Cerebellar nuclear complex (tissue), 1 donor: ENCODE measurements around the gene GRK5.
"Not testable (repeated sequence)": the region's sequence is repeated elsewhere in the genome, so short reads cannot be mapped to it uniquely, and the experiment has no call there.

Experiments
- DNase-seq, 2 experiments: peaks; one replicate each; lab custom pipeline; 2025; lab: John Stamatoyannopoulos, UW

Gene GRK5

DNA sequence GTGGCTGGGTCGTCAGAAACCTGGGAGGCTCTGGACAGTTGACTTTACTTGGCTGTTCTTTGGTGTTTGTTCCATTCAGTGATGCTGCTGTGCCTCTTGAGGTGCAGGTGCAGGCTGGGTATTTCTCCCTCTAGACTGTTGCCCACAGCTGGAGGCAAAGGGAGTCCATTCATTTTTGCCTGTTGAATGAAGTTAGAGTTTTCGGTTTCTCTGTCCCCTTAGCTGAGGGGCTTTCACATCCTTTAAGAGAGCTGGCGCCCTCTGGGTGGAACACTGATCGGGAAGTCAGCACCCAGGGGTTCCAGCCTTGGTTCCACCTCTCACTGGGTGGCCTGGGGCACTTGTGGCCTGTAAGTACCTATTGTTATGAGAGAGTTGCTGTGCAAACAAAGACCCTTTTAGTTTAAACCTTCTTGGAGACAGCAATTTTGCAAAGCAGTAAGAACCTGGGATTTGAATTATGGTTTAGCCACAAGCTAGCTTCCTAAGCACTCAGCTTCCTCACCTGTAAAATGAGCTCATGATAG lies 67.2 kb downstream of the GRK5 start:
- no peak for DNase-seq

DNA sequence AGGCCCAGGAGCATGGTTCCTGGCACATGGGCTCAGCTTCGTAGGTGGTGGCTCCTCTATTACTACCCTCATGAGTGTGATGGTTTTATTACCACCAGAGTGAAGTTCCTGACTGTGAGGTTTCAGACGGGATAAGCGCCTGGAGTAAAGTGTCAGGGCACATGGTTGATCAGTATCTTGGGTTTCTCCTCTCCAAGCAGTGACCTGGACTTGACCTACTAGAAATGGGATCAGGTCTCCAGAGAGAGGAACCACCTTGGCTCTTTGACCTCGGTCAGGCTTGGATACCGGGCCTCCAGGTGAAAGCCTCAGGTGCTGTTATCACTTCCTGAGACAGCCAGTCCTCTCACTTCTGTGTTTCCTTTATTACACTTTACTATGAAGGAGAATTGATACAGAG lies 67.7 kb downstream of the GRK5 start:
- no peak for DNase-seq

GRCh38 chr10:119276194-119276593 lies 68.8 kb downstream of the GRK5 start:
- DNase-seq, result not testable (repeated sequence)

GRCh38 chr10:119278126-119278709 lies 70.8 kb downstream of the GRK5 start:
- DNase-seq, result no peak

DNA sequence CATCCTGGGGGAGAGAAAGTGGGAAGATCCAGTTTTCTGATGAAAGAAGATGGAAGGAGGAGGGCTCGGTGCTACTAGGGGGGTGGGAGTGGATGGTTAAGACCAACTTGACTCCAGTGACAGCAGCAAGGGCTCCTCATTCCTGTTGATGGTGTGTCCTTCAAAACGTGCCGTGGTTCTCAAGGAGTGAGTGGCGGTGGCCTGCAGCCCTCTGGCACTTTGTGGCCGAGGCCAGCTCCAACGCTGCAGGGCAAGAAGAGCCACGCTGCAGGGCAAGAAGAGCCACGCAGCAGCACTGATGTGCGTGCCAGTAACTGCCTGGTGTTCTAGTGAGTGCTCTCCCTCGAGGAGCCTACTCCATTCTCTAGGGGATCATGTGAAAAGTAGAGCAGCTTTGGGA lies 72.1 kb downstream of the GRK5 start:
- no peak for DNase-seq

DNA sequence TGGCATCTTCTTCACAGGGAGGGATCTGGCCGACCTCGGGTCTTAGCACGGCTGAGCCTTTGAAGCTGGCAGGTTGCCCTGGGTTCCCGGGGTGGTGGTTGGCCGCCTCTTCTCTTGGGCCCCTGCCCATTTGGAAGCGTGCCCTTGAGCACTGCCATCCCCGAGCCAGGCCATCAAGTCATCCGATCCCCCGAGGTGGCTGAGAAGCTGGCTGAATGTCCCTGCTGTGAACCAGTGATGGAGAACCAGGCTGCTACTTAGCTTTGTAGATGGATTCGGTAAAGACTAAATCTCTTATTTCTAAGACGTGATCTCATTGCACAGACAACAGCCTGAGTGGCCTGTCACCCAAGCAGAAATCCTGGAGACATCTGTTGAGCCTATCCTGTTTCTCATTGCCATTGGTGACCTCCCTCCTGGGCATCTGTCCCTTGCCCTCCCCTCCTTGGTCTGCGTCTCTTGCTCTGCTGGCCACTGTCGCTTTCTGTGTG lies 74.3 kb downstream of the GRK5 start:
- DNase-seq, result peak in 1 of 2 experiments; percentile 35

- no peak for DNase-seq
Measured at GRCh38 chr10:119282446-119282845, 75.1 kb downstream of the GRK5 start.

DNA sequence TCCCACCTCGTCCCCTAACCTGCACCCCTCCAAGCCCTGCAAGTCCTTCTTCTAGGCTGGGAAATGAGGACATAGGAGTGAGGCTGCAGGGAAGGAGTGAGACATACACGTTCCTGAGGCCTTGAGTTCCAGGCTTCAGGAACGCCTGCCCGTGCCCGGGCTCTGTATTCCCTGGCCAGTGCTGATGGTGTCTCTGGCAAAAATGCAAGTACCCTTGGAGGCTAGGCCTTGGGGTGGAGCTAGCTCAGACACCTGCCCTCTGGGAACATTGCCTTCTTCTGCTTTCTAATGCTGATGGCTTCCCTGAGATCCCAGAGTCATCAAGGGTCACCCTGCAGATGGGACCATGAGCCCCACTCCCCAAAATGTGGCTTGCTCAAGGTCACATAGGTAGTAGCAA lies 76.0 kb downstream of the GRK5 start:
- no peak for DNase-seq

DNA sequence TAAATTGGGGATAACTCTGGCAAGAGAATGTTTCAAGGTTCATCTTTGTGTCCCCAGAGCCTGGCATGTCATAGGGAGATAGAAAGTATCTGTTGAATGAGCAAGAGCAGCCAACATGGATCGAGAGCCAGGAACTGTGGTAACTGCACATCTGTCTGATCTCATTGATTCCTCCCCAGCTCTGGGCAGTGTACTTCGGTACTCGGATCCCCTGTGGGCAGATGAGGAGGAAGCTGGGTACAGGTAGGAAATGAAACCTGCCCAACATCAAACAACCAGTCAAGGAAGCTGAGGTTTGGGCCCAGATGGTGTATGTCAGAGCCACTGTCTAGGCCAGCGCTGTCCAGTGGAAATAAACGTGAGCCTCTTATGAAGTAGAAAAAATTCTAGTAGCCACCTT lies 76.4 kb downstream of the GRK5 start:
- no peak for DNase-seq

DNA sequence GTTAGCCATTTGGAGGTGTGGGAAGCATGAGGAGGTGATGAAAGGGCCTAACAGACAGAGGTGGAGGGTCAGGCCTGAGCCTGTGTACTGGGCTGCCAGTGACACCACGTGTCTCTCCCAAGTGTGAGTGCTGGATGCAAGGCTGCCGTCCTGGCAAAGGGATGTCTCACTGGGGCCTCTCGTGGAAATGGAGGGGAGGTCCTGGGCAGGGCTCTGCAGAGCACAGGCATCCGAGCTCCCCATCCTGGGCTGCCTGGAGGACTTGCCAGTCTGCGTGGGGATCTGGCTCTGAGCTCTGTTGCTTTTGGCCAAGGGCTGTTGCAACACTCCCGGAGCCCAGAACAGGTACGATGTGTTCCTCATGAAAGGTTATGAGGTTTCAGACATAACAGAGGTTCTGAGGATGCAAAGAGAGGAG lies 77.3 kb downstream of the GRK5 start:
- DNase-seq, result no peak

DNA sequence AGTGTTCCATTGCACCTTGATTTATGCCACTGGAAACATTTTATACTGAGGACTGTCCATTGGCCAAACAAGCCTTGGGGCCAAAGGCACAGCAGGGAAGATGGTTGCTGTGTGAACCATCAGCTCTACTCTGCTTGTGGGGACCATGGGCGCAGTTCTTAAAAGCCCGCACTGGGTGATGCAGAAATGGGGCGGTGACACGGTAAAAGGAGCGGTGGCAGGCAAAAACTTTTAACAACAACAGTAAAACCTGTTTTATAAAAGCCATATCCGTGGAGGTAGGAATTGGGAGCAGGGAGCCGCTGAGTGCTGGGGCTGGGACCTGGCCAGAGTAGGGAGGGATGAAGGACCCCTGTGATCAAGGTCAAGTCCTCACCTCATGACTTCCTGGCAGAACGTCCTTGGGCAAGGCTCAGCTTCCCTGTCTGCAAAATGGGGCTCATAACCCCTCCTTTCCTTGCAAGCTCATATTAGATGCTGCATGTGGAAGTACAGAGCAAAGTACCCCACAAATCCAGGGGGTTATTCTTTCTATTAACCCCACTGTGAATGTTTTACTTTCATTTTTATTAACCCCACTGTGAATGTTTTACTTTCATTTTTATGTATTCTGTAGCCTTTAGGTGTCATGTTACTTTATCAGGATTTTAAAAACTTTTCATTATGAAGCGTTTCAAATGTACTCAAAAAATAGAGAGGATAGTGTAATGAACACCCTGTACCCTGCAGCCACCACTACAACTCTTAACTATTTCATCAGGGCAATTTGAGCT lies 78.3 kb downstream of the GRK5 start:
- no peak for DNase-seq

DNA sequence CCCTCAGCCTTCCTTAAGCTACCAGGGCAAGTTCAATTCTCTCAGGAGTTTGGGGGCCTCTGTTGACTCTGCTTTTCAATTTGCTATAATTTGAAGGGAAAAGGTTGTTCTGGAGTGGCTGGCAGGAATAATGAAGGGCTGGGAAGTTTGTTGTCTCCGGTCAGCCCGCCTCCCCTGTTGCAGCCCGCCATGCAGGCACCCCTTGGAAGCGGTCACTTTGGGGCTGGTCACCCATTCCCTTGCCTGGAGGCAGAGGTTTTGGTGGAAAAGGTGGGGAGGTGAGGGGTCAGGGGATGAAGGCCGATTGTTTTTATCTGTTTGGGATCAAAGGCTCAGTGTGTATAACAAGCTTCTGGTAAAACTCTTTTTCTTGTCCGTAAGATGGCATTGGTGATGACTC lies 79.1 kb downstream of the GRK5 start:
- no peak for DNase-seq

DNA sequence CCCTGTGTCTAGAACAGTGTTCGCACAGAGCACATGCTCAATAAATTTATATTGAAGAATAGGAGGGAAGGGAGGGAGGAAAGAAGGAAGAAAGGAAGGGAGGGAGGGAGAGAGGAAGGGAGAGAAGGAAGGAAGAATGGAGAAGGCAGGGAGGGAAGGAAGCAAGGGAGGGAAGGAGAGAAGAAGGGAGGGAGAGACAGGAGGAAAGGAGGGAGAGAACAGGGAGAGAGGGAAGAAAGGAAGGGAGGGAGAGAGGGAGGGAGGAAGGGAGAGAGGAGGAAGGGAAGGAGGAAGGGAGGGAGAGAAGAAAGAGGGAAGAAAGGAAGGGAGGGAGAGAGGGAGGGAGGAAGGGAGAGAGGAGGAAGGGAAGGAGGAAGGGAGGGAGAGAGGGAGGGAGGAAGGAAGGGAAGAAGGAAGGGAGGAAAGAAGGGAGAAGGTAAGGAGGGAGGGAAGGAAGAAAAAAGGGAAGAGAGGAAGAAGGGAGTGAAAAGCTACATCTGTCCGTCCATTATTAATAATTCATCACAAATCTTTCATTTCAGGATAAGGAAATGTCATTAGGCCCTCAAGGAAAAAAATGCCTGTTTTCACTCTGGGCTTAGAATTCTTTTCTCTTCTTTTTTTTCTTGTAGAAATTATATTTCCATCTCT lies 79.7 kb downstream of the GRK5 start:
- no peak for DNase-seq

GRCh38 chr10:119288574-119289001 lies 81.2 kb downstream of the GRK5 start:
- DNase-seq, result no peak

DNA sequence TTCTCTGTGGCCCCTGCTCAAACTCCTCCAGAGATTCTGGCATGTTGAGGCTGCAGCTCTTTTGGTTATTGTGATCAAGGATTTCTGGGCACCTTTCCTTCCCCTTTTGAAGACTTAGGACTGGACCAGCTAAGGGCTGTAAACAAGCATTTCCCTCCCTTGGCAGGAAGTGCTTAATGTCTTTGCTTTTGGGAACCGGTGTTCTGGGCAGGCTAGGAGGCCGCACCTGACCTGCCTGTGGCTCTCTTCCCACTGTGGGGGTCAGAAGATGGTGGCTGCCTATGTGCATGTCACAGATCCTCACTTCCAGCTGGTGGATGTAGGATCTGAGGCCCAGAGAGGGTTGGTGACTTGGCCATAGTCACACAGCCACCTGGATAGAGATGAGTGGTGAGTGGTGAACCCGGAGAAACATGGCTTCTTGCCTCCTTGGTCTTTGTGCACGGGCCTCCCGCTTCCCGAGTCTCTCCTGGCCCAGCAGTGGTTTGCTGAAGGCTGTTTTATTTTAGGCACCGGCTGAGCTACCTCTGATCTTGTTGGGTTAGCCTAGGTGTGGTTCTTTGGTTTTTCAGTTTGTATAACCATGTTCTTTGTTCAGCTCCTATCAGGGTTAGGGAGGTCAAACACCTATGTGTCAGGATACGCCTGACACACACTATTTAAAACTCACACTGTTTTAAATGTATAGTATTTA lies 82.0 kb downstream of the GRK5 start:
- DNase-seq, result no peak

- no peak for DNase-seq
Measured at GRCh38 chr10:119290301-119291048, 83.1 kb downstream of the GRK5 start.

DNA sequence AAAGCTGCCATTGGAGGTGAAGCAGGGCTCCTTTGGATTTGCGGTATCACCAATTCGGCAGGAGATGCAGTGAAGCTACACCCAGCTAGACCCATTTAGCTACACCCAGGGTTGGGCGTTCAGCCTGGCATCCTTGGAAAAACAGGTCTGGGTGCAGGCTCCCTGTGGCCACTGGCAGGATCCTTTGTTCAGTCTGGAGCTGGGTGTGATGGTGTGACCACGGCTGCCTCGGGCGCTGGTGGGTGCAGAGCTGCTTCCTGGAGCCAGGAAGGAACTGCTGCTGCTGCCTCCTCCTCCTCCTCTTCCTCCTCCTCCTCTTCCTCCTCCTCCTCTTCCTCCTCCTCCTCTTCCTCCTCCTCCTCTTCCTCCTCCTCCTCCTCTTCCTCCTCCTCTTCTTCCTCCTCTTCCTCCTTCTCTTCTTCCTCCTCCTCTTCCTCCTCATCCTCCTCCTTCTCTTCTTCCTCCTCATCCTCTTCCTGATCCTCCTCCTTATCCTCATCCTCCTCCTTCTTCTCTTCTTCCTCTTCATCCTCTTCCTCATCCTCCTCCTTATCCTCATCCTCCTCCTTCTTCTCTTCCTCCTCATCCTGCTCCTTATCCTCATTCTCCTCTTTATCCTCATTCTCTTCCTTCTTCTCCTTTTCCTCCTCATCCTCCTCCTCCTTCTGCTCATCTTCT lies 84.0 kb downstream of the GRK5 start:
- no peak for DNase-seq

- DNase-seq, result no peak
Measured at GRCh38 chr10:119292968-119293760, 85.8 kb downstream of the GRK5 start.

DNA sequence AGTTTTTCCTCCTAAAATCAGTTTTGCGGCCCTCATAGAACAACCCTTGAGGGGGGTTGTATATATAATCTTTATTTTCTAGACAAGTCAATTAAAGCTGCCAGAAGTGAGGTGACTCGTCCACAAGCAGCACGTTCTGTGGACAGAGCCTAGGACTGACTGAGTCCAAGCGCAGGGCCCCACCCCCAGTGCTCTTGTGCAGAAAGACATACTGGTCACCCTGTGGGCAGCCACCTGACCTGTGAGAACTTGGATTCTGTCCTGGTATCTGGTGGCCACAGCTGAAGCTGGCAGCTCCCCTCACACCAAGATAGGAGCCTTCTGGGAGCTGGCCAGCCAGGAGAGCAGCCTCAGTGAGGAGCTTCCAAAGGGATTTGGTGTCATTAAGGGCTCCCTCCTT lies 89.3 kb downstream of the GRK5 start:
- no peak for DNase-seq
